ENCODE data around the gene TBC1D19. TPM values are rescaled to one million over a fixed set of nuclear protein-coding genes. Genes with fewer than 3 reads are reported as not detected.
A peak's percentile ranks its signal among the peaks of the same experiment; 100 is the strongest.
"Not testable (repeated sequence)": the region's sequence is repeated elsewhere in the genome, so short reads cannot be mapped to it uniquely, and the experiment has no call there.

The TBC1D19 gene
- total and polyA plus RNA-seq, 2 experiments from 2014 or later: 7.9 to 21.9 TPM

DNA sequence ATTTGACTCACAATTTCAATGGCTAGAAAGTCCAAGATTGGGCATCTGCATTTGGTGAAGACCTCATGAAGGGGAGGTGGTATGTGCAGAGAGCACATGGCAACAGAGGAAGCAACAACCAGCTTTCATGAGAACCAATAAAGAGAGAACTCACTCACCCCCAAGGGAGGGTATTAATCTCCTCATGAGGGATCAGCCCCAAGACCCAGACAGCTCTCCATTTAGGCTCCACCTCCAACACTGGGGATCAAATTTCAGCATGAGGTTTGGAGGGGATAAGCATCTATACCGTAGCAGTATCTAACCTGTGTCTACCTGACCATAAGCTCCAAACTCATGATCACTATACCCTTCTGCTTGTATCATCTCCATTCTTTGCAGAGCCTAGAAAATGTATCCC is 9.3 kb upstream of the TBC1D19 start:
- no peak overlapping the region for H3K4me2 ChIP-seq
- TF ChIP-seq EZH2phosphoT487 (IDR thresholded peaks at IDR 0.05; ENCODE audit: low read depth, severe bottlenecking, unreplicated experiment) (no peak), EZH2 (IDR thresholded peaks at IDR 0.05; ENCODE audit: borderline replicate concordance) (no peak)
- TF ChIP-seq, protein P1, sequence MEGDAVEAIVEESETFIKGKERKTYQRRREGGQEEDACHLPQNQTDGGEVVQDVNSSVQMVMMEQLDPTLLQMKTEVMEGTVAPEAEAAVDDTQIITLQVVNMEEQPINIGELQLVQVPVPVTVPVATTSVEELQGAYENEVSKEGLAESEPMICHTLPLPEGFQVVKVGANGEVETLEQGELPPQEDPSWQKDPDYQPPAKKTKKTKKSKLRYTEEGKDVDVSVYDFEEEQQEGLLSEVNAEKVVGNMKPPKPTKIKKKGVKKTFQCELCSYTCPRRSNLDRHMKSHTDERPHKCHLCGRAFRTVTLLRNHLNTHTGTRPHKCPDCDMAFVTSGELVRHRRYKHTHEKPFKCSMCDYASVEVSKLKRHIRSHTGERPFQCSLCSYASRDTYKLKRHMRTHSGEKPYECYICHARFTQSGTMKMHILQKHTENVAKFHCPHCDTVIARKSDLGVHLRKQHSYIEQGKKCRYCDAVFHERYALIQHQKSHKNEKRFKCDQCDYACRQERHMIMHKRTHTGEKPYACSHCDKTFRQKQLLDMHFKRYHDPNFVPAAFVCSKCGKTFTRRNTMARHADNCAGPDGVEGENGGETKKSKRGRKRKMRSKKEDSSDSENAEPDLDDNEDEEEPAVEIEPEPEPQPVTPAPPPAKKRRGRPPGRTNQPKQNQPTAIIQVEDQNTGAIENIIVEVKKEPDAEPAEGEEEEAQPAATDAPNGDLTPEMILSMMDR (IDR thresholded peaks at IDR 0.05; ENCODE audit: poor library complexity): no peak
- no peak for DNase-seq (ENCODE audit: low spot score)
- H3K27ac ChIP-seq: no peak overlapping the region
- no peaks in the 10 kb centered on the region for H3K79me2 ChIP-seq
- no peaks in the 10 kb centered on the region for H3K9me3 ChIP-seq (ENCODE audit: low read depth)
- H3K27me3 ChIP-seq: no peaks in the 10 kb centered on the region
- H3K9me2 ChIP-seq (replicated peaks; ENCODE audit: insufficient read depth): no peaks in the 10 kb centered on the region
- H3K4me1 ChIP-seq (ENCODE audit: insufficient read depth): no peaks in the 10 kb centered on the region
- no peaks in the 10 kb centered on the region for H3K36me3 ChIP-seq (replicated peaks; ENCODE audit: insufficient read depth, low read depth)
- WGBS (ENCODE audit: low lambda C conversion rate, missing lambda C conversion rate): 48% methylated on average over 1 of the region's 1 CpG
- H3K4me3 ChIP-seq: no peak overlapping the region
- no peaks in the 10 kb centered on the region for H4K20me1 ChIP-seq (ENCODE audit: insufficient read depth, poor library complexity, severe bottlenecking)
- no peak overlapping the region for H2AFZ ChIP-seq

DNA sequence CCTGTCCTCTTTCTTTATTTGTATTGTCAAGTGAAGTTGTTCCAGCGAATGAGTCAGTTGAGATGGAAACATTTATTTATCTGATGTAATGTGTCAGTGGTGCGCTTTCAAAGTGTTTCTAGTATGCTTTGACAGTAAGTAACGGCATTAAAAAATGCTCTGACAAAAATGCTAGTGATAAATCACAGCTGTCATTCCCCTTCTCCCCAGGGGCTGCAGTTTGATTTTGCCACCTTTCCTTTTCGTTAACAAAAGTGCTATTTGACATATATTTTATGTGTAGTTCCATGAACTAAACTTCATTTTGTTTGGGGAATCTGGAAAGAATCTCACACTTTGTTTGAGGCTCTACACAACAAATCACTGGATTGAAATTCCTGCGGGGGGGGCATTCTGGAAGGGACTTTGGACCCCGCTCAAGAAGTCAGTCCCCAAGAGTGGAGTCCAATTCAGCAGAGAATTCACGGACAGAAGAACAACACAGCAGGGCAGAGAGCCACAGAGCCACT is 7.6 kb upstream of the TBC1D19 start:
- peak; percentile 39 for DNase-seq (ENCODE audit: low spot score)
- 49% methylated on average over 7 of the region's 7 CpGs for WGBS (ENCODE audit: low lambda C conversion rate, missing lambda C conversion rate)
- H3K27me3 ChIP-seq: no peaks in the 10 kb centered on the region
- no peaks in the 10 kb centered on the region for H3K4me1 ChIP-seq (ENCODE audit: insufficient read depth)
- H2AFZ ChIP-seq: no peak overlapping the region
- no peak for TF ChIP-seq EZH2 (IDR thresholded peaks at IDR 0.05; ENCODE audit: borderline replicate concordance)
- H3K9me3 ChIP-seq (ENCODE audit: low read depth): no peaks in the 10 kb centered on the region
- H3K79me2 ChIP-seq: no peaks in the 10 kb centered on the region
- no peaks in the 10 kb centered on the region for H4K20me1 ChIP-seq (ENCODE audit: insufficient read depth, poor library complexity, severe bottlenecking)
- H3K27ac ChIP-seq: peak overlapping the region; percentile 80
- no peaks in the 10 kb centered on the region for H3K9me2 ChIP-seq (replicated peaks; ENCODE audit: insufficient read depth)
- peak overlapping the region; percentile 57 for H3K4me2 ChIP-seq
- H3K4me3 ChIP-seq: no peak overlapping the region
- no peaks in the 10 kb centered on the region for H3K36me3 ChIP-seq (replicated peaks; ENCODE audit: insufficient read depth, low read depth)

DNA sequence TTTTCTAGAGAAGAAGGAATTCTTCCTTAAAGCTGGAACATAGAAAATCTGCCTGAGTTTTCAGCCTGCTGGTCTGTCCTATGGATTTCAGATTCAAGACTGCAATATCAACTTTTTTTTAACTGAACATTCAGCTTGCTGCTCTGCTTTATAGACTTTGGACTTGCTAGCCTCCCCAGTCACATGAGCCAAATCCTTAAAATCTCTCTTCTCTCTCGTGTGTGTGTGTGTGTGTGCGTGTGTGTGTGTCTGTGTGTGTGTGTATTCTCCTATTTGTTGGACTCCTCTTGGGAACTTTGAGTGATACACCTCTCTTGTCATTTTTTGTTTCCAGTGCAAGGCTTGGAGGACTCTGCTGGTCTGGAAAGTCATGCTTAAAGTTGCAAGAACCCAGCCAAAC is 6.8 kb upstream of the TBC1D19 start:
- peak overlapping the region; percentile 80 for H3K27ac ChIP-seq
- H3K4me2 ChIP-seq: peak overlapping the region; percentile 57
- no peak overlapping the region for H3K4me3 ChIP-seq
- DNase-seq (ENCODE audit: low spot score): peak; percentile 30
- no peaks in the 10 kb centered on the region for H3K36me3 ChIP-seq (replicated peaks; ENCODE audit: insufficient read depth, low read depth)
- H3K27me3 ChIP-seq: no peaks in the 10 kb centered on the region
- no peak for TF ChIP-seq EZH2phosphoT487 (IDR thresholded peaks at IDR 0.05; ENCODE audit: low read depth, severe bottlenecking, unreplicated experiment)
- no peak for TF ChIP-seq EZH2 (IDR thresholded peaks at IDR 0.05; ENCODE audit: borderline replicate concordance)
- TF ChIP-seq, protein P1 (IDR thresholded peaks at IDR 0.05; ENCODE audit: poor library complexity): no peak
- no peaks in the 10 kb centered on the region for H3K4me1 ChIP-seq (ENCODE audit: insufficient read depth)
- 54% methylated on average over 2 of the region's 2 CpGs for WGBS (ENCODE audit: low lambda C conversion rate, missing lambda C conversion rate)
- no peaks in the 10 kb centered on the region for H3K9me3 ChIP-seq (ENCODE audit: low read depth)
- no peaks in the 10 kb centered on the region for H3K79me2 ChIP-seq
- no peaks in the 10 kb centered on the region for H4K20me1 ChIP-seq (ENCODE audit: insufficient read depth, poor library complexity, severe bottlenecking)
- peak overlapping the region; percentile 33 for H2AFZ ChIP-seq
- H3K9me2 ChIP-seq (replicated peaks; ENCODE audit: insufficient read depth): no peaks in the 10 kb centered on the region

DNA sequence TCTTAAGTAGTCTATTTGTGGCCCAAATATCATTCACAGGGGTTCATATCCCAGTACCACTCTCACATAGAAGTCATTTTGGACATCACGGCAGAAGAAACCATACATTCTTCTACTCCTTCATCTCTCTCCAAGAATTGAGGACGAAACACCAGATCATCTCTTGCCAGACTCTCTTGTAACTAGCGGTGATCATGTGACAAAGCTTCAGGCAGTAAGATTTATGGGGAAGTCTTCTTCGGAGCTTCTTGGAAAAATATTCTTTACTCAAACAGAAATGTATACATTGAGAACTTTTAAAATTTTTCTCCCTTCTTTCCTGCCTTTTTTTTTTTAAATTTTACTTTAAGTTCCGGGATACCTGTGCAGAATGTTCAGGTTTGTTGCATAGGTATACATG is 4.7 kb upstream of the TBC1D19 start:
- Histone ChIP-seq H3K27me3 (no peaks in the 10 kb centered on the region), H3K4me2 (no peak overlapping the region), H3K79me2 (peaks cover under 1% of the 10 kb centered on the region), H3K9me2 (replicated peaks; ENCODE audit: insufficient read depth) (no peaks in the 10 kb centered on the region), H3K36me3 (replicated peaks; ENCODE audit: insufficient read depth, low read depth) (no peaks in the 10 kb centered on the region), H2AFZ (no peak overlapping the region), H3K4me1 (ENCODE audit: insufficient read depth) (peaks cover 6% of the 10 kb centered on the region), H3K27ac (no peak overlapping the region), H4K20me1 (ENCODE audit: insufficient read depth, poor library complexity, severe bottlenecking) (no peaks in the 10 kb centered on the region), H3K9me3 (ENCODE audit: low read depth) (no peaks in the 10 kb centered on the region), H3K4me3 (no peak overlapping the region)
- 95% methylated on average over 5 of the region's 5 CpGs for WGBS (ENCODE audit: low lambda C conversion rate, missing lambda C conversion rate)
- TF ChIP-seq EZH2 (IDR thresholded peaks at IDR 0.05; ENCODE audit: borderline replicate concordance): no peak
- no peak for TF ChIP-seq EZH2phosphoT487 (IDR thresholded peaks at IDR 0.05; ENCODE audit: low read depth, severe bottlenecking, unreplicated experiment)
- TF ChIP-seq, protein P1 (IDR thresholded peaks at IDR 0.05; ENCODE audit: poor library complexity): no peak
- no peak for DNase-seq (ENCODE audit: low spot score)

DNA sequence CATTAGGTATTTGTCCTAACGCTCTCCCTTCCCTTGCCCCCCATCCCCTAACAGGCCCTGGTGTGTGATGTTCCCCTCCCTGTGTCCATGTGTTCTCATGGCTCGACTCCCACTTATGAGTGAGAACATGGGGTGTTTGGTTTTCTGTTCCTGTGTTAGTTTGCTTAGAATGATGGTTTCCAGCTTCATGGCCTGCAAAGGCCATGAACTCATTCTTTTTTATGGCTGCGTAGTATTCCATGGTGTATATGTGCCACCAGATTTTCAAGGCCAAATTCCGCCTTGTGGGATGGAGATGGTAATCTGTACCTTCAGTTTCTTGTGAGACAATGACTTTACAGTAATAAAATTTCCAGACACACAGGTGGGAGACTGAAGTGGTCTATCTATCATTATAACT is 2.5 kb upstream of the TBC1D19 start:
- not testable (repeated sequence) for H3K4me2 ChIP-seq; H3K9me3 ChIP-seq (ENCODE audit: low read depth); H3K27me3 ChIP-seq; H3K36me3 ChIP-seq (replicated peaks; ENCODE audit: insufficient read depth, low read depth); DNase-seq (ENCODE audit: low spot score); H3K4me3 ChIP-seq; H2AFZ ChIP-seq; H3K4me1 ChIP-seq (ENCODE audit: insufficient read depth); H4K20me1 ChIP-seq (ENCODE audit: insufficient read depth, poor library complexity, severe bottlenecking); H3K9me2 ChIP-seq (replicated peaks; ENCODE audit: insufficient read depth); H3K27ac ChIP-seq
- 92% methylated on average over 4 of the region's 4 CpGs for WGBS (ENCODE audit: low lambda C conversion rate, missing lambda C conversion rate)
- H3K79me2 ChIP-seq: peaks cover 22% of the 10 kb centered on the region

Measured in hepatocyte (in vitro differentiated cells).